ENCODE results near the gene ZFHX2. TPM values are rescaled to one million over a fixed set of nuclear protein-coding genes. Genes with fewer than 3 reads are reported as not detected.
A peak's percentile ranks its signal among the peaks of the same experiment; 100 is the strongest.

Gene ZFHX2
- total RNA-seq, 1 donor from 2014 or later, result 27.3 TPM

DNA sequence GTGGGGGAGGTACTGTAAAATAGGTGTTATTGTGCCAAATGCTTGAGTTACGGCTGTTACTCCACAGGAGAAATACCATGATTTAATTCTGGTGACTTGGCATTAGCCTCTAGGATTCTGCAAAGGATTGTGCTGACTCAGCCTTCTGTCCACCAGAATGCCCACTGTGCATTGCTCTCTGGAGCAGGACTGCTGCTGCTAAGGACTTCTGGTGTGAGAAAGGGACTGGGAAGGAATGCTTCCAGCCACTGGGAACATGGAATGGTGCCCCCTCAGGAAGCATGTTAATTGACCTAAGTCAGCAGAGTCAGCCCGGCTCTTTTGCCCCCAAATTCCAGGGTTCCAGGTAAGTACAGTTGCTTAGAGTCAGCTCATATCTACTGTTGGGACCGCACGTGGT is 32.9 kb downstream of the ZFHX2 start:
- H3K4me2 ChIP-seq (ENCODE audit: low read length), result no peak overlapping the region
- H3K79me2 ChIP-seq (ENCODE audit: insufficient read depth, low read length), result no peaks in the 10 kb centered on the region
- Mint-ChIP-seq H3K36me3 (ENCODE audit: low read depth, unreplicated experiment) (peaks cover 20% of the 10 kb centered on the region), H3K9me3 (ENCODE audit: unreplicated experiment) (peaks cover 7% of the 10 kb centered on the region), H3K27me3 (ENCODE audit: low read depth, unreplicated experiment) (peaks cover 9% of the 10 kb centered on the region), H3K4me3 (ENCODE audit: unreplicated experiment) (no peak overlapping the region), H3K27ac (ENCODE audit: unreplicated experiment) (no peak overlapping the region), H3K4me1 (ENCODE audit: low read depth, unreplicated experiment) (peaks cover 18% of the 10 kb centered on the region)
- no peak overlapping the region for H3K27ac ChIP-seq (ENCODE audit: low read depth, low read length)
- H3K9me3 ChIP-seq (ENCODE audit: insufficient read depth, low read depth, low read length), result no peaks in the 10 kb centered on the region
- no peak overlapping the region for H3K4me3 ChIP-seq (ENCODE audit: insufficient read depth, low read depth, low read length)
- DNase-seq (ENCODE audit: low read depth) (no peak), FAIRE-seq (no peak)
- no peak overlapping the region for H3K9ac ChIP-seq (ENCODE audit: low read length)
- TF ChIP-seq, protein P1, sequence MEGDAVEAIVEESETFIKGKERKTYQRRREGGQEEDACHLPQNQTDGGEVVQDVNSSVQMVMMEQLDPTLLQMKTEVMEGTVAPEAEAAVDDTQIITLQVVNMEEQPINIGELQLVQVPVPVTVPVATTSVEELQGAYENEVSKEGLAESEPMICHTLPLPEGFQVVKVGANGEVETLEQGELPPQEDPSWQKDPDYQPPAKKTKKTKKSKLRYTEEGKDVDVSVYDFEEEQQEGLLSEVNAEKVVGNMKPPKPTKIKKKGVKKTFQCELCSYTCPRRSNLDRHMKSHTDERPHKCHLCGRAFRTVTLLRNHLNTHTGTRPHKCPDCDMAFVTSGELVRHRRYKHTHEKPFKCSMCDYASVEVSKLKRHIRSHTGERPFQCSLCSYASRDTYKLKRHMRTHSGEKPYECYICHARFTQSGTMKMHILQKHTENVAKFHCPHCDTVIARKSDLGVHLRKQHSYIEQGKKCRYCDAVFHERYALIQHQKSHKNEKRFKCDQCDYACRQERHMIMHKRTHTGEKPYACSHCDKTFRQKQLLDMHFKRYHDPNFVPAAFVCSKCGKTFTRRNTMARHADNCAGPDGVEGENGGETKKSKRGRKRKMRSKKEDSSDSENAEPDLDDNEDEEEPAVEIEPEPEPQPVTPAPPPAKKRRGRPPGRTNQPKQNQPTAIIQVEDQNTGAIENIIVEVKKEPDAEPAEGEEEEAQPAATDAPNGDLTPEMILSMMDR (IDR thresholded peaks at IDR 0.05; ENCODE audit: insufficient read depth, low read depth, low read length), result no peak
- no peak for TF ChIP-seq EZH2 (IDR thresholded peaks at IDR 0.05; ENCODE audit: insufficient read depth, low read length)
- H4K20me1 ChIP-seq (ENCODE audit: insufficient read depth, low read length), result no peaks in the 10 kb centered on the region
- no peaks in the 10 kb centered on the region for H3K27me3 ChIP-seq (ENCODE audit: insufficient read depth, low read length)
- H3K4me1 ChIP-seq (ENCODE audit: insufficient read depth, low read length), result no peaks in the 10 kb centered on the region
- no peaks in the 10 kb centered on the region for H3K36me3 ChIP-seq (ENCODE audit: insufficient read depth, low read length)
- no peak overlapping the region for H2AFZ ChIP-seq (ENCODE audit: low read depth, low read length)

DNA sequence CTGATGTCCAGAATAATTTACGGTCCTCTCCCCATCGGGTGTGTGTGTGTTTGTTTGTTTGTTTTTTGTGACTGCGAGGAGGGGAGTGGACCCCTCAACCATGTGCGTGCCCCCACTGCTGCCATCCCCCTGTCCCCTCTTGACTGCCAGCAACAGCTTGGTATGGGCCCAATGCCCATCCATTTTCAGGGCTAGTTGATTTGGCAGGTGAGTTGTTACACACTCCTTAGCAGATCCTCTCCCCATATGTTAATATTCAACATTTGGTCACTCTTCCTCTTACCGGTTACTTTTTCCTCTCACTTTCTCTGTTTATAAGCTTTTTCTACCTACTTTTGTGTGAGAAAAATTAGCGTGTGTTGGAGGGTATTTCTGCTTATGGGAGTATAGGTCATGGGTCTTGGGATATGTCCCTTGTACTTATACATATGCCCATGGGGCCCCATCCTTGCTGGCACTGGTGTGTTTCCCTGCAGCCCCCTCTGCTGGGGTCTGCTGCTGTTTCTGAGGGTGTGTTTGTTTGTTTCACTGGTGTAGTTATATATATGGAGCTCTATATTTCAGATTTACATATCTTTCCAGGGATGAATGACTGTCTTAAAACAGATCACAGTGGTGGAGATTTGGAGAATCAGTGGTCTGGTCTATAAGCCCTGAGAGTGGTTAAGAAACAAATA is 33.8 kb downstream of the ZFHX2 start:
- H3K27ac Mint-ChIP-seq (ENCODE audit: unreplicated experiment), result peak overlapping the region; percentile 22
- Histone ChIP-seq H3K4me3 (ENCODE audit: insufficient read depth, low read depth, low read length) (no peak overlapping the region), H3K4me2 (ENCODE audit: low read length) (no peak overlapping the region), H3K36me3 (ENCODE audit: insufficient read depth, low read length) (no peaks in the 10 kb centered on the region), H3K27ac (ENCODE audit: low read depth, low read length) (no peak overlapping the region), H4K20me1 (ENCODE audit: insufficient read depth, low read length) (no peaks in the 10 kb centered on the region), H3K9ac (ENCODE audit: low read length) (no peak overlapping the region), H2AFZ (ENCODE audit: low read depth, low read length) (no peak overlapping the region), H3K27me3 (ENCODE audit: insufficient read depth, low read length) (no peaks in the 10 kb centered on the region), H3K4me1 (ENCODE audit: insufficient read depth, low read length) (no peaks in the 10 kb centered on the region), H3K79me2 (ENCODE audit: insufficient read depth, low read length) (no peaks in the 10 kb centered on the region), H3K9me3 (ENCODE audit: insufficient read depth, low read depth, low read length) (no peaks in the 10 kb centered on the region)
- DNase-seq (ENCODE audit: low read depth), result no peak
- H3K27me3 Mint-ChIP-seq (ENCODE audit: low read depth, unreplicated experiment), result peaks cover 10% of the 10 kb centered on the region
- FAIRE-seq, result no peak
- H3K9me3 Mint-ChIP-seq (ENCODE audit: unreplicated experiment), result peaks cover 7% of the 10 kb centered on the region
- peaks cover 18% of the 10 kb centered on the region for H3K4me1 Mint-ChIP-seq (ENCODE audit: low read depth, unreplicated experiment)
- H3K4me3 Mint-ChIP-seq (ENCODE audit: unreplicated experiment), result no peak overlapping the region
- TF ChIP-seq, protein P1 (IDR thresholded peaks at IDR 0.05; ENCODE audit: insufficient read depth, low read depth, low read length), result no peak
- TF ChIP-seq EZH2 (IDR thresholded peaks at IDR 0.05; ENCODE audit: insufficient read depth, low read length), result no peak
- H3K36me3 Mint-ChIP-seq (ENCODE audit: low read depth, unreplicated experiment), result peaks cover 21% of the 10 kb centered on the region

DNA sequence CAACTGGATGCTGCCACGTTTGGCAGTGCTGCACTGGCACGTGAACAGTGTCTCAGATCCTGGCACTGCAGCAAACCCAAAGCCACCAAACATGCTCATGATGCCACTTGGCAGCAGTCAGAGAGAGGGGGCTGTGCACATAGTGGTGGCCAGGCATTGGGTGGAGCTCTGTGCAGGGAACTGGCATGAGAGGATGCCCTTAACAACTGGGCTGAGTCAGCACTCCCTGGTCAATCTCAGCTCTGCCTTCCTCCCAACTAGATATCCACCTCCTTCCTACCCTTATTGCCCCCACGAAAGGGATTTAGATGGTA is 37.0 kb downstream of the ZFHX2 start:
- no peak overlapping the region for H3K27ac ChIP-seq (ENCODE audit: low read depth, low read length)
- H3K27me3 Mint-ChIP-seq (ENCODE audit: low read depth, unreplicated experiment), result peaks cover 12% of the 10 kb centered on the region
- peaks cover 26% of the 10 kb centered on the region for H3K36me3 Mint-ChIP-seq (ENCODE audit: low read depth, unreplicated experiment)
- no peaks in the 10 kb centered on the region for H3K4me1 ChIP-seq (ENCODE audit: insufficient read depth, low read length)
- FAIRE-seq (no peak), DNase-seq (ENCODE audit: low read depth) (no peak)
- no peak overlapping the region for H3K9ac ChIP-seq (ENCODE audit: low read length)
- no peak overlapping the region for H2AFZ ChIP-seq (ENCODE audit: low read depth, low read length)
- TF ChIP-seq EZH2 (IDR thresholded peaks at IDR 0.05; ENCODE audit: insufficient read depth, low read length), result no peak
- TF ChIP-seq, protein P1 (IDR thresholded peaks at IDR 0.05; ENCODE audit: insufficient read depth, low read depth, low read length), result no peak
- H3K9me3 Mint-ChIP-seq (ENCODE audit: unreplicated experiment), result peaks cover 5% of the 10 kb centered on the region
- H3K4me1 Mint-ChIP-seq (ENCODE audit: low read depth, unreplicated experiment), result peaks cover 17% of the 10 kb centered on the region
- H3K27ac Mint-ChIP-seq (ENCODE audit: unreplicated experiment), result no peak overlapping the region
- no peaks in the 10 kb centered on the region for H4K20me1 ChIP-seq (ENCODE audit: insufficient read depth, low read length)
- H3K4me2 ChIP-seq (ENCODE audit: low read length), result no peak overlapping the region
- no peaks in the 10 kb centered on the region for H3K36me3 ChIP-seq (ENCODE audit: insufficient read depth, low read length)
- no peak overlapping the region for H3K4me3 Mint-ChIP-seq (ENCODE audit: unreplicated experiment)
- H3K9me3 ChIP-seq (ENCODE audit: insufficient read depth, low read depth, low read length), result no peaks in the 10 kb centered on the region
- no peaks in the 10 kb centered on the region for H3K27me3 ChIP-seq (ENCODE audit: insufficient read depth, low read length)
- H3K4me3 ChIP-seq (ENCODE audit: insufficient read depth, low read depth, low read length), result no peak overlapping the region
- H3K79me2 ChIP-seq (ENCODE audit: insufficient read depth, low read length), result no peaks in the 10 kb centered on the region

All from astrocyte (in vitro differentiated cells and primary cell).